Stomach smooth muscle (tissue), 2 donors: ENCODE results near the gene MTA3.
"Not testable (repeated sequence)": the region's sequence is repeated elsewhere in the genome, so short reads cannot be mapped to it uniquely, and the experiment has no call there.

Experiments used
- H3K27ac ChIP-seq: one replicate; pipeline ENCODE4 v1.7.0; 2013; ENCODE audit warnings: mild to moderate bottlenecking, low read length, inconsistent platforms
- H3K27me3 ChIP-seq, 2 donors: one replicate each; pipeline ENCODE4 v1.7.0; 2013; ENCODE audit warnings: low read length in 2 of 2; ENCODE audit not compliant: insufficient read depth in 2 of 2, control insufficient read depth in 1 of 2
- H3K36me3 ChIP-seq, 2 donors: one replicate each; pipeline ENCODE4 v1.7.0; 2013; ENCODE audit warnings: low read length in 2 of 2; ENCODE audit not compliant: control insufficient read depth in 2 of 2, insufficient read depth in 2 of 2
- H3K4me1 ChIP-seq: one replicate; pipeline ENCODE4 v1.7.0; 2013; ENCODE audit warnings: low read length; ENCODE audit not compliant: control insufficient read depth, insufficient read depth
- H3K4me3 ChIP-seq, 2 donors: one replicate each; pipeline ENCODE4 v1.7.0; 2013; ENCODE audit warnings: low read length in 2 of 2
- H3K9ac ChIP-seq, 2 donors: one replicate each; pipeline ENCODE4 v1.7.0; 2013; ENCODE audit warnings: low read length in 2 of 2, mild to moderate bottlenecking in 1 of 2
- H3K9me3 ChIP-seq, 2 donors: one replicate each; pipeline ENCODE4 v1.7.0; 2013; ENCODE audit warnings: low read length in 2 of 2; ENCODE audit not compliant: control insufficient read depth in 2 of 2
- donor health status: healthy.
- donor health status: Pancreatic carcinoma.

Gene MTA3

DNA sequence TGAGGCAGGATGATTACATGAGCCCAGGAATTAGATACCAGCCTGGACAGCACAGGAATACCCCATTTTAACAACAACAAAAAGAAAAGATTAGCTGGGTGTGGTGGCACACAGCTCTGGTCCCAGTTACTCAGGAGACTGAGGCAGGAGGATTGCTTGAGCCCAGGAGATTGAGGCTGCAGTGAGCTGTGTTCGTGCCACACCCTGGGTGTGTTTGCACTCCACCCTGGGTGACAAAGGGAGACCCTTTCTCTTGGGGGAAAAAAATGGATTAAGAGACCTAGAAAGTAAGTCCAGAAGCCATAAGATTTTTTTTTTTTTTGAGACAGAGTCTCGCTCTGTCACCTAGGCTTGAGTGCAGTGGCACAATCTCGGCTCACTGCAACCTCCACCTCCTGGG is 16.2 kb downstream of the MTA3 start:
- H3K27me3 ChIP-seq, H3K36me3 ChIP-seq, H3K27ac ChIP-seq: not testable (repeated sequence)

DNA sequence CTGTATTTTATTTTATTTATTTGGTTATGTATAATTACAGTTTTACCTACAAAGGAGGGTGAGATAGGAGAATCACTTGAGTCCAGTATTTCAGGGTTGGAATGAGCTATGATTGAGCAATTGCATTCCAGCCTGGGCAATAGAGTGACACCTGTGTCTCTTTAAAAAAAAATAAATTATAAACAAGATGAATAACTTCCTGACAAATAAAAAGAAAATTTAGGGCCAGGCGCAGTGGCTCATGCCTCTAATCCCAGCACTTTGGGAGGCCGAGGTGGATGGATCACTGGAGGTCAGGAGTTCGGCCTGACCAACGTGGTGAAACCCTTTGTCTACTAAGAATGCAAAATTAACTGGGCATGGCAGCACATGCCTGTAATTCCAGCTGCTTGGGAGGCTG is 17.3 kb downstream of the MTA3 start:
- no peak overlapping the region for H3K4me3 ChIP-seq
- H3K27me3 ChIP-seq, result no peaks in the 10 kb centered on the region
- H3K27ac ChIP-seq, result no peak overlapping the region
- H3K4me1 ChIP-seq, result no peaks in the 10 kb centered on the region
- peaks cover 0 to 3% of the 10 kb centered on the region in 2 donors for H3K36me3 ChIP-seq
- no peaks in the 10 kb centered on the region for H3K9me3 ChIP-seq
- no peak overlapping the region for H3K9ac ChIP-seq

More for the DNA sequence above, 16.2 kb downstream of the MTA3 start:
- H3K9me3 ChIP-seq, H3K4me1 ChIP-seq, H3K9ac ChIP-seq, H3K4me3 ChIP-seq: not testable (repeated sequence)

DNA sequence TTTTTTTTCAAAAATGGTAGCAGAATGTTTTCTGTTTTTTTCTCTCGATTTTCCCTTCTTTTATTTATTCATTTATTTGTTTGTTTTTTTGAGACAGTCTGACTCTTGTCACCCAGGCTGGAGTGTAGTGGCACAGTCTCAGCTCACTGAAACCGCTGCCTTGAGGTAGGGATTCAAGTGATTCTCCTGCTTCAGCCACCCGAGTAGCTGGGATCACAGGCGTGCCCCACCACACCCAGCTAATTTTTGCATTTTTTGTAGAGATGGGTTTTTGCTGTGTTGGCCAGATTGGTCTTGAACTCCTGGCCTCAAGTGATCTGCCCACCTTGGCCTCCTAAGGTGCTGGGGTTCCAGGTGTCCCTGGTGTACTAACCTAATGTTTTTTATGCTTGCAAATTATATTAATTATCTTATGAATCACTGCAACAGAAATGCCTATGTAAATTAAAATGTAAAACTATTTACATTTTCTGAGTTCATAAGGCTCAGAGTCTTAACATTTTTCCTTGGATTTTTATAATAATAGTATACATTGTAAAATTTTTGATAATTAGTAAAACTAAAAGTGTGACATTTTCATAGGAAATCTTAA is 19.2 kb downstream of the MTA3 start:
- Histone ChIP-seq H3K9me3 (no peaks in the 10 kb centered on the region), H3K36me3 (no peaks in the 10 kb centered on the region), H3K4me3 (no peak overlapping the region), H3K27me3 (no peaks in the 10 kb centered on the region), H3K27ac (no peak overlapping the region), H3K4me1 (no peaks in the 10 kb centered on the region), H3K9ac (no peak overlapping the region)

GRCh38 chr2:42588121-42588520 is 19.7 kb downstream of the MTA3 start:
- Histone ChIP-seq H3K9ac (no peak overlapping the region), H3K9me3 (no peaks in the 10 kb centered on the region), H3K4me1 (no peaks in the 10 kb centered on the region), H3K27me3 (no peaks in the 10 kb centered on the region), H3K4me3 (no peak overlapping the region), H3K27ac (no peak overlapping the region), H3K36me3 (no peaks in the 10 kb centered on the region)

DNA sequence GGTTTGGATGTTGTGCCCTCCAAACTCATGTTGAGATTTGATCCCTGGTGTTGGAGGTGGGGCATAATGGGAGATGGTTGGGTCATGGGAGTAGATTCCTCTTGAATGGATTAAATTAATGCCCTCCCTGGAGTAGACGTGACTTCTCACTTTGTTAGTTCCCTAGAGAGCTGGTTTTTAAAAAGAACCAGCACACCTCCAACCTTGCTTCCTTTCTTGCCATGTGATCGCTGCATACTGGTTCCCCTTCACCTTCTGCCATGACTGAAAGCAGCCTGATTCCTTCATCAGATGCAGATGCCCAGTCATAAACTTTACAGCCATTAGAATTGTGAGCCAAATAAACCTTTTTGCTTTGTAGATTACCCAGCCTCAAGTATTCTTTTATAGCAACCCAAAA is 21.7 kb downstream of the MTA3 start:
- Histone ChIP-seq H3K36me3 (no peaks in the 10 kb centered on the region), H3K4me1 (no peaks in the 10 kb centered on the region), H3K27ac (no peak overlapping the region), H3K27me3 (no peaks in the 10 kb centered on the region), H3K9ac (no peak overlapping the region), H3K4me3 (no peak overlapping the region), H3K9me3 (no peaks in the 10 kb centered on the region)

- H3K4me3 ChIP-seq, result no peak overlapping the region
- no peak overlapping the region for H3K27ac ChIP-seq
- no peaks in the 10 kb centered on the region for H3K27me3 ChIP-seq
- no peak overlapping the region for H3K9ac ChIP-seq
- H3K36me3 ChIP-seq, result no peaks in the 10 kb centered on the region
- H3K9me3 ChIP-seq, result no peaks in the 10 kb centered on the region
- no peaks in the 10 kb centered on the region for H3K4me1 ChIP-seq
These were observed 24.9 kb downstream of the MTA3 start for GRCh38 chr2:42593282-42593681.

DNA sequence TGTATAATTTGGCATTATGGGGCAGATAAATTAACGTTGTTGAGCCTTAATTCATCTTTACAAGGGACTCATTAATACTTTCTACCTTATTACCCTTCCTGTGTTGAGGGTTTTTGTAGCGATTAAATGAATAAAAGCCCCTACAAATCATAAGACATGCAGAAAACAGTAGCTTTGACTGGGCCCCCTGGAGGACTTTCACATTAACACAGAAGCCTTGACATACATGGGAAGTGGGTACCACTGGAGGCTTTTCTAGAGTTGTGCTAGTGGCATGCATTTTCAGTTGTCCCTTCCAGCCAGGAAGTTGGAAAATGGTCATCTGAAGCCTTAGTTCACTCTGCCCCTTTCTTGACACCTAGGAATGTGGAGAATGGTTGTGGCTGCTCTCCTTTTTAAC is 30.2 kb downstream of the MTA3 start:
- H3K36me3 ChIP-seq, result peaks cover 0 to 2% of the 10 kb centered on the region in 2 donors
- no peak overlapping the region for H3K4me3 ChIP-seq
- no peak overlapping the region for H3K27ac ChIP-seq

GRCh38 chr2:42601076-42601475 is 32.6 kb downstream of the MTA3 start:
- no peak overlapping the region for H3K4me3 ChIP-seq
- peaks cover 0 to 2% of the 10 kb centered on the region in 2 donors for H3K36me3 ChIP-seq
- no peaks in the 10 kb centered on the region for H3K9me3 ChIP-seq
- H3K27ac ChIP-seq, result no peak overlapping the region
- H3K4me1 ChIP-seq, result no peaks in the 10 kb centered on the region
- no peak overlapping the region for H3K9ac ChIP-seq
- H3K27me3 ChIP-seq, result no peaks in the 10 kb centered on the region

More for the DNA sequence above, 30.2 kb downstream of the MTA3 start:
- no peaks in the 10 kb centered on the region for H3K9me3 ChIP-seq
- H3K9ac ChIP-seq, result no peak overlapping the region
- H3K27me3 ChIP-seq, result no peaks in the 10 kb centered on the region
- no peaks in the 10 kb centered on the region for H3K4me1 ChIP-seq

GRCh38 chr2:42602218-42602875 is 33.9 kb downstream of the MTA3 start:
- Histone ChIP-seq H3K9ac (no peak overlapping the region), H3K4me3 (no peak overlapping the region), H3K27ac (no peak overlapping the region)

GRCh38 chr2:42602876-42603219 is 34.4 kb downstream of the MTA3 start:
- Histone ChIP-seq H3K27me3 (no peaks in the 10 kb centered on the region), H3K36me3 (peaks cover 0 to 2% of the 10 kb centered on the region in 2 donors), H3K9me3 (no peaks in the 10 kb centered on the region), H3K4me3 (no peak overlapping the region), H3K4me1 (no peaks in the 10 kb centered on the region), H3K9ac (no peak overlapping the region), H3K27ac (no peak overlapping the region)

More at GRCh38 chr2:42602218-42602875, 33.9 kb downstream of the MTA3 start:
- Histone ChIP-seq H3K27me3 (no peaks in the 10 kb centered on the region), H3K9me3 (no peaks in the 10 kb centered on the region), H3K4me1 (no peaks in the 10 kb centered on the region), H3K36me3 (peaks cover 0 to 2% of the 10 kb centered on the region in 2 donors)

GRCh38 chr2:42604341-42604867 is 36.0 kb downstream of the MTA3 start:
- not testable (repeated sequence) for H3K4me3 ChIP-seq, H3K27me3 ChIP-seq, H3K4me1 ChIP-seq, H3K36me3 ChIP-seq, H3K9me3 ChIP-seq, H3K27ac ChIP-seq, H3K9ac ChIP-seq
